Fibroblast of lung (primary cell): Measurements from ENCODE around the gene PET100. TPM values are rescaled to one million over a fixed set of nuclear protein-coding genes. Genes with fewer than 3 reads are reported as not detected.
A peak's percentile ranks its signal among the peaks of the same experiment; 100 is the strongest.

Experiments
- DNase-seq, 2 donors: peaks; one replicate each; pipeline versions ENCODE4 v3.0.0 to v3.0.0-alpha.2; 2010; ENCODE audit warnings: low read depth in 2 of 2
- H2AFZ ChIP-seq: 2 replicates; pipeline ENCODE4 v1.5.1; 2012; ENCODE audit warnings: low read length, control low read depth, inconsistent platforms
- H3K27ac ChIP-seq: 2 replicates; pipeline ENCODE4 v1.5.1; 2011; ENCODE audit warnings: low read length, control low read depth; ENCODE audit not compliant: insufficient read depth
- H3K27me3 ChIP-seq: 2 replicates; pipeline ENCODE4 v1.5.1; 2011; ENCODE audit warnings: mild to moderate bottlenecking, low read length; ENCODE audit not compliant: control insufficient read depth, insufficient read depth
- H3K36me3 ChIP-seq: 2 replicates; pipeline ENCODE4 v1.5.1; 2011; ENCODE audit warnings: low read length; ENCODE audit not compliant: control insufficient read depth, insufficient read depth
- H3K4me1 ChIP-seq: 2 replicates; pipeline ENCODE4 v1.5.1; 2011; ENCODE audit warnings: low read length; ENCODE audit not compliant: control insufficient read depth, insufficient read depth; ENCODE audit errors: extremely low read depth
- H3K4me2 ChIP-seq: 2 replicates; pipeline ENCODE4 v1.5.1; 2011; ENCODE audit warnings: low read length, control low read depth; ENCODE audit not compliant: insufficient read depth; ENCODE audit errors: extremely low read depth
- H3K4me3 ChIP-seq, 4 experiments: fragments of 200-600 bp in 1 of 4; sonication (generic) in 1 of 4; replicated peaks in 1 of 4; 2 replicates each; pipeline ENCODE4 v1.5.1; 2011 to 2016; ENCODE audit warnings: low read length in 4 of 4, low read depth in 3 of 4, mild to moderate bottlenecking in 3 of 4, control low read depth in 2 of 4, inconsistent platforms in 1 of 4, mixed read lengths in 1 of 4; ENCODE audit not compliant: insufficient read depth in 1 of 4; ENCODE audit errors: control extremely low read depth in 1 of 4
- H3K79me2 ChIP-seq: 2 replicates; pipeline ENCODE4 v1.5.1; 2012; ENCODE audit warnings: mild to moderate bottlenecking, low read length, inconsistent platforms; ENCODE audit not compliant: control insufficient read depth, insufficient read depth
- H3K9ac ChIP-seq: 2 replicates; pipeline ENCODE4 v1.5.1; 2011; ENCODE audit warnings: mild to moderate bottlenecking, low read length, control low read depth; ENCODE audit not compliant: insufficient read depth
- H3K9me3 ChIP-seq: 2 replicates; pipeline ENCODE4 v1.5.1; 2012; ENCODE audit warnings: low read depth, low read length; ENCODE audit not compliant: control insufficient read depth, insufficient read depth
- H4K20me1 ChIP-seq: 2 replicates; pipeline ENCODE4 v1.5.1; 2011; ENCODE audit warnings: low read length; ENCODE audit not compliant: control insufficient read depth, insufficient read depth; ENCODE audit errors: extremely low read depth
- EZH2 ChIP-seq: IDR thresholded peaks from 2 replicates; pipeline ENCODE4 v1.5.1; 2012; ENCODE audit warnings: low read length, control low read depth, mild to moderate bottlenecking; ENCODE audit errors: missing control alignments
- polyA plus RNA-seq, 2 donors: library from polyadenylated mRNA; depleted of rRNA in 1 of 2; stranded (reverse) in 1 of 2; unstranded in 1 of 2; fragments of >200 nt; gene quantifications; 2 replicates each; pipeline ENCODE4 v1.2.1, GENCODE V29; 2011 to 2012; ENCODE audit warnings: missing spikeins in 1 of 2
- total RNA-seq: library from RNA; depleted of rRNA; stranded (reverse); fragments of >200 nt; gene quantifications from 2 replicates; pipeline ENCODE4 v1.2.1, GENCODE V29; 2014
- TF ChIP-seq, protein P1 (sequence below), 2 donors: IDR thresholded peaks in 1 of 2; conservative IDR thresholded peaks in 1 of 2; 1 replicate in 1 of 2; 2 replicates in 1 of 2; pipeline ENCODE4 v1.5.1; 2011 to 2012; ENCODE audit warnings: low read length in 2 of 2, control low read depth in 1 of 2, inconsistent platforms in 1 of 2, low read depth in 1 of 2, mild to moderate bottlenecking in 1 of 2

The PET100 gene
- total and polyA plus RNA-seq, 2 donors (not counting 1 experiment from before 2014, with no cell fraction given), result 15.7 to 38.8 TPM

DNA sequence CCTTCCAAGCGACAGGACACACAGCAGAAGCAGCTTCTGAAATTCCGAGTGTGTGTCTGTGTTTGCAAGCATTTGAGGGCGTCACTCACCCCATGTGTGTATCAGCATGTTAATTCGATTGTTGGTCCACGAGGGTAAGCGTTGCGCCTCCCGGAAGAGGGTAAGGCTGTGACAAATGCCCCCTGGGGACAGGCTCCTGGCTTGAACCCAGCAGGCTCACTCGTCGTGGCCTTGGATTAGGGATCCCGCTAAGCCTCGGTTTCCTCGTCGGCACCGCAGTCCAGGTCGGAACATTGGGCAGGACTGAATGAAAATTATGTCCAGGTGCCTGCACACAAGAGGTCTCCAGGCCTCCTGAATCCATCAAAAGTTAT, 6.7 kb downstream of the PET100 start:
- Histone ChIP-seq H2AFZ (no peak overlapping the region), H3K27ac (no peak overlapping the region), H3K4me1 (no peaks in the 10 kb centered on the region), H3K9me3 (no peaks in the 10 kb centered on the region), H3K4me3 (peak overlapping the region in 1 of 4 experiments; percentile 27), H3K4me2 (no peak overlapping the region), H3K9ac (no peak overlapping the region), H3K79me2 (no peaks in the 10 kb centered on the region), H4K20me1 (no peaks in the 10 kb centered on the region), H3K27me3 (peaks cover 8% of the 10 kb centered on the region), H3K36me3 (no peaks in the 10 kb centered on the region)
- DNase-seq, result no peak
- TF ChIP-seq EZH2, result peak; percentile 60
- TF ChIP-seq, protein P1, sequence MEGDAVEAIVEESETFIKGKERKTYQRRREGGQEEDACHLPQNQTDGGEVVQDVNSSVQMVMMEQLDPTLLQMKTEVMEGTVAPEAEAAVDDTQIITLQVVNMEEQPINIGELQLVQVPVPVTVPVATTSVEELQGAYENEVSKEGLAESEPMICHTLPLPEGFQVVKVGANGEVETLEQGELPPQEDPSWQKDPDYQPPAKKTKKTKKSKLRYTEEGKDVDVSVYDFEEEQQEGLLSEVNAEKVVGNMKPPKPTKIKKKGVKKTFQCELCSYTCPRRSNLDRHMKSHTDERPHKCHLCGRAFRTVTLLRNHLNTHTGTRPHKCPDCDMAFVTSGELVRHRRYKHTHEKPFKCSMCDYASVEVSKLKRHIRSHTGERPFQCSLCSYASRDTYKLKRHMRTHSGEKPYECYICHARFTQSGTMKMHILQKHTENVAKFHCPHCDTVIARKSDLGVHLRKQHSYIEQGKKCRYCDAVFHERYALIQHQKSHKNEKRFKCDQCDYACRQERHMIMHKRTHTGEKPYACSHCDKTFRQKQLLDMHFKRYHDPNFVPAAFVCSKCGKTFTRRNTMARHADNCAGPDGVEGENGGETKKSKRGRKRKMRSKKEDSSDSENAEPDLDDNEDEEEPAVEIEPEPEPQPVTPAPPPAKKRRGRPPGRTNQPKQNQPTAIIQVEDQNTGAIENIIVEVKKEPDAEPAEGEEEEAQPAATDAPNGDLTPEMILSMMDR (conservative IDR thresholded peaks at IDR 0.05 in 1 of 2, IDR thresholded peaks at IDR 0.05 in 1 of 2; ENCODE audit: low read depth in 1 of 2, low read length in 2 of 2), result no peak

DNA sequence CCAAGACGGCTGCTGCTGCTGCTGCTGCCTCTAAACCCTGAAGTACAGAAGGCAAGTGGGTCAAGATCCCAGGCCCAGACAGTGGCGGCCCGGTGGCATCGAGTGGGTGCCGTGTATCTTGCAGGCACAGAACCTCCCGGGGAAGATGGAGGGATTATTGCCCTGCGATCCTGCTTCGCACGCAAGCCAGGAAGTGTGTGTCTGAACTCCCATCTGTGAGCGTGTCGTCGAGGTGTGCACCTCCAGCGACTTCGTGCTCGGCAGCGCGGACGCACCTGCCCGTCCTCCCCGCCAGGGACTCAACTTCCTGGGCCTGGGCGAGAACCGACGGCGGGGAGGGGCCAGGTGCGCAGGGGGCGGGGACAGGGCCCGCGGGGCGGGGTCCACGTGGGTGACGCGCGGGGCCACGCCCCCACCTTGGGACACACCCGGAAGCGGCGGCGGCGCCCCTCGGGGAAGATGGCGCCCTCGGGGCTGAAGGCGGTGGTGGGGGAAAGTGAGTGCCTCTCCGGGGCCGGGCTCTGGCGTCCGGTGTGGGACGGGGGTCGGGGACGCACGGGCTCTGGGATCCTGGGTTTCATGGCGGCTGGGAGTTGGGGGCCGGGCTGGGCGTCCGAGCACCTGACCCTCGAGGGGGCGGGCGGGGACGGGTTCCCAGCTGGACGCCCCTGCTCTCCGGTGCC, 7.2 kb downstream of the PET100 start, which contains the start of gene STXBP2:
Gene STXBP2, plus strand, starts transcription at position 420 of the 683 bp plus-strand sequence. Its CDS starts 40 bp downstream, at position 460.
- TF ChIP-seq, protein P1 (conservative IDR thresholded peaks at IDR 0.05 in 1 of 2, IDR thresholded peaks at IDR 0.05 in 1 of 2; ENCODE audit: low read depth in 1 of 2, low read length in 2 of 2), result no peak
- TF ChIP-seq EZH2, result peak; percentile 52
- H3K27me3 ChIP-seq, result peaks cover 8% of the 10 kb centered on the region
- no peak within 1 kb of the TSS for H2AFZ ChIP-seq
- H3K4me2 ChIP-seq, result no peak within 1 kb of the TSS
- peak within 1 kb of the TSS in 1 of 4 experiments; percentile 27 for H3K4me3 ChIP-seq
- H4K20me1 ChIP-seq, result no peaks in the 10 kb centered on the region
- H3K36me3 ChIP-seq, result no peaks in the 10 kb centered on the region
- no peaks in the 10 kb centered on the region for H3K9me3 ChIP-seq
- H3K79me2 ChIP-seq, result no peaks in the 10 kb centered on the region
- H3K27ac ChIP-seq, result no peak within 1 kb of the TSS
- no peak for DNase-seq
- H3K4me1 ChIP-seq, result no peaks in the 10 kb centered on the region
- H3K9ac ChIP-seq, result no peak within 1 kb of the TSS

DNA sequence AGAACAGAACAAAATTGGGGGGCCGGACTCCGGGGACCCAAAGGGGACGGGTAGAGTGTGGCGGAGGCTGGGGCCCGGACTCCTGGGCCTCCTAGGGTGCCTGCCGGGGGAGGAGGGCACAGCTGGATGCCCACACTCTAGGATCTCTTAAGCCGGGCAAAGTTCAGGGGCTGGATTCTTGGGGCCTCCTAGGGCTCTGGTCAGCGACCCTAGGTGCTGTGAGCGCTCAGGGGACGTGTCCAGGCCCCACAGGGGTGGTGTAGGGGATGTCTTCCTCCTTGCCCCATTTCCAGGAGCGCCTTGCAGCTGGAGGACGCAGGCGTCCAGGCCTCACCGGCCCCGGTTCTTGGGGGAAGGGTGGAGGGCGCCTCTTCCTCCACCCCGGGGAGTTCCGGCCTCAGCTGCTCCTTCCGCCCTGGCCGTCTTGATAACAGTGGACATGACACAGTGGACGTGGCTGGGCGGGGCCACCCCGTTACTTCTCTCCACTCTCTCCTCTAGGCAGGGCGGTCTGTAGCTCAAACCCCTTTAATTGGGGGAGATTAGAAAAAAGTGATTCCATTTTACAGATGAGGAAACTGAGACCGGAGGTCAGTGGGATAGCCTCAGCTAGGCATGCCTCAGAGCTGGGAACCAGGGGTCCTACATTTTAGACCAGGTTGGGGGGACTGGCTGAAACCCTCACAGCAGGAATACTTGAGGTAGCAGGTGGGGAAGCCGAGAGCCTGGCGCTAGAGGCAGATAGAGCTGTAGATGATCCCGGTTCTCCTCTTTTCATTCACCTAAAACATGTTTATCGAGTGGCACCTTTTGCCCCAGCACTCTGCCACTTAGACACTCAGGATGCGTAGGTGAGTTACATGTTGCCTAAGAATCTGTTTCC, 8.0 kb downstream of the PET100 start:
- no peak for DNase-seq
- Histone ChIP-seq H3K27ac (no peak overlapping the region), H3K4me3 (peak overlapping the region in 1 of 4 experiments; percentile 21), H3K9me3 (no peaks in the 10 kb centered on the region), H4K20me1 (no peaks in the 10 kb centered on the region), H3K4me1 (no peaks in the 10 kb centered on the region), H3K4me2 (no peak overlapping the region), H2AFZ (no peak overlapping the region), H3K9ac (no peak overlapping the region), H3K36me3 (no peaks in the 10 kb centered on the region), H3K27me3 (peaks cover 8% of the 10 kb centered on the region), H3K79me2 (no peaks in the 10 kb centered on the region)
- TF ChIP-seq EZH2, result no peak
- TF ChIP-seq, protein P1 (conservative IDR thresholded peaks at IDR 0.05 in 1 of 2, IDR thresholded peaks at IDR 0.05 in 1 of 2; ENCODE audit: low read depth in 1 of 2, low read length in 2 of 2), result no peak
